ENCODE measurements around the gene PLXNA1. TPM values are rescaled to one million over a fixed set of nuclear protein-coding genes. Genes with fewer than 3 reads are reported as not detected.

The PLXNA1 gene
- total RNA-seq, 1 donor from 2014 or later = 55.2 TPM

GRCh38 chr3:126983276-126983652 lies 349 bp downstream of the PLXNA1 start:
- POLR2A ChIA-PET = no interaction called here
- intact Hi-C loops (cut with micrococcal nuclease) = loop anchor here (2.0 to 5.0 kb wide), 7 partner anchors 130 to 1094 kb away; partner anchors contain the start of genes KLF15 and TPRA1
- Mint-ChIP-seq H3K36me3 (ENCODE audit: low read depth) (peaks cover 1% of the 10 kb centered on the region), H3K9me3 (no peaks in the 10 kb centered on the region), H3K27ac (no peak overlapping the region), H3K27me3 (peaks cover 4% of the 10 kb centered on the region), H3K4me1 (peaks cover 29% of the 10 kb centered on the region), H3K4me3 (no peak overlapping the region)
- CTCF ChIA-PET = interaction anchor here (1.7 to 3.5 kb wide), 2 partner anchors 231 to 234 kb away, joined by 5 to 28 read pairs; no protein-coding TSS in a partner anchor
- ATAC-seq (ENCODE audit: low read depth) = no peak
- no peak for TF ChIP-seq CTCF (IDR thresholded peaks at IDR 0.05)
- DNase-seq = no peak

DNA sequence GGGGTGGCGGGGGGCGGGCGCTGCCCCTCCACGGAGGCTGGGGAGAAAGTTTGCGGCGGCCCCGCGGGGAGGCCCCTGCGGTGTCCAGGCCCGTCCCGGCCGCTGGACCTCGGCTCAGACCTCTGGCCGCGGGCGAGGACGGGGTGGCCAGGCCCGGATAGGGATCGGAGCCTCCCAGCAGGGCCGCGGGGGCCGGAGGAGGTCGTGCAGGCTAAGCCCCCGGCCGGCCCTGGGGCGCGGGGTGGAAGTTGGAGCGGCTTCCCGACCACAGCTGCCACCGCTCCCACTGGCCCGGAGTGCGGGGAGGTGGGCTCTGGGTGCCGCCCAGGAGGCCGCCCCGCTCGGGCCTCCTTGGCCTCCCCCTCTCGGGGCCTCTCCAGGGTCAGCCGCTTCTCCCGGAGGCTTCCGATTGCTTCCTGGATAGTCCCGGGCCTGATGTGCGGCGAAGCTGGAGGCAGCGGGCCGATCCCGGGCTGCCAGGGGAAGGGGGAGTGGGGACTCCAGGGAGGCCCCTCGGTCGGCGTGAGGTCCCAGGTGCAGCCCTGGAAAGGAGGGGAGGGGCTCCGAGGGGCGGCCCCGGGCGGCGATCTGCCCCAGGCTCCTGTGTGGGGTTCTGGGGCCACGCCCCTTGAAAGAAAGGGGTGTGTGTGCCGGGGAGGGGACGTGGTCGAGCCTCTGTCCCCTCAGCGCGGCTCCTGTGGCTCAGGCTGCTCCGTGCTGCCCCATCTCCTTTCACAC lies 907 bp downstream of the PLXNA1 start:
- peaks cover 29% of the 10 kb centered on the region for H3K4me1 Mint-ChIP-seq
- H3K27me3 Mint-ChIP-seq = peaks cover 4% of the 10 kb centered on the region
- CTCF ChIA-PET = interaction anchor here (1.7 to 3.5 kb wide), 2 partner anchors 231 to 235 kb away, joined by 5 to 28 read pairs; no protein-coding TSS in a partner anchor
- peaks cover 2% of the 10 kb centered on the region for H3K36me3 Mint-ChIP-seq (ENCODE audit: low read depth)
- no peak overlapping the region for H3K27ac Mint-ChIP-seq
- intact Hi-C loops (cut with micrococcal nuclease) = loop anchor here (2.0 to 5.0 kb wide), 7 partner anchors 131 to 1093 kb away; partner anchors contain the start of genes KLF15 and TPRA1
- peak overlapping the region; percentile 68 for H3K4me3 Mint-ChIP-seq
- POLR2A ChIA-PET = interaction anchor here (1.2 kb wide), 1 partner anchor 11 kb away, joined by 3 read pairs; no protein-coding TSS in a partner anchor
- no peak for ATAC-seq (ENCODE audit: low read depth)
- no peaks in the 10 kb centered on the region for H3K9me3 Mint-ChIP-seq
- DNase-seq = no peak
- TF ChIP-seq CTCF (IDR thresholded peaks at IDR 0.05) = no peak

DNA sequence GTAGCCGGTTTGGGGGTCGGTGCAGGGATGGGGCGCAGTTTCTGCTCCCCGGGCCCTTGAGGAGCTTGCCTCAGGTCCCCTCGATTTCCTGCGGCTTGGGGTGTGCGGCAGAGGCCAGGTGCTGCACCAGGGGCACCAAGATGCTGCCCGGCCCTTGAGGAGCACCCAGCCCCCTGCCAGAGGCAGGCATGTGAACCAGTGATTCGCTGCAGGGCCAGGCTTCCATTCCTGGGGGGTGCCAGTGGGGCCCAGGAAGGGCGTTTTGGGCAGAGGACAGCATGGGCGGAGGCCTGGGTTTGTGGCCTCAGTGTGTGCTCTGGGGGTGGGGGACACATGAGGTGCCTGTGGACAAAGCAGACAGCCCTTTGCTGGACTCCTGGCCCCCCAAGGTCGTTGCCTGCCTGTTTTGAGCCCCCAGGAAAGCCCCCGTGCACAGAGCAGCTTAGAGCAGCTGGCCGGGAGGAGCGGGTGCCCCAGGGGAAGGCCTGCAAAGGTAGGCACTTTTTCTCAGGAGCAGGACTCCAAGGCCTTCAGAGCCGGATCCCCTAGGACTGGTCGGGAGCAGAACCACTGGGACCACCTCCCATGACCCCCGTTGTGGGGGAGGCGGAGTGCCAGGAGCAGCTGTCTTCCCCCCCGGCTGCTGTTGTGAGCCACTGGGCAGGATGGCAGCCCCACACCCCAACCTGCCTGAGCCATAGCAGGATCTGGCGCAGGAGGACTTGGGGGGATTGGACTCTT lies 1.6 kb downstream of the PLXNA1 start:
- Mint-ChIP-seq H3K36me3 (ENCODE audit: low read depth) (peaks cover 9% of the 10 kb centered on the region), H3K4me3 (peak overlapping the region; percentile 68), H3K4me1 (peaks cover 26% of the 10 kb centered on the region), H3K27me3 (peaks cover 4% of the 10 kb centered on the region), H3K27ac (no peak overlapping the region), H3K9me3 (no peaks in the 10 kb centered on the region)
- no peak for ATAC-seq (ENCODE audit: low read depth)
- ChIA-PET POLR2A (interaction anchor here (0.6 to 1.2 kb wide), 2 partner anchors 11 to 193 kb away, joined by 3 to 6 read pairs; no protein-coding TSS in a partner anchor), CTCF (interaction anchor here (3.5 kb wide), 1 partner anchor 232 kb away, joined by 28 read pairs; no protein-coding TSS in a partner anchor)
- TF ChIP-seq CTCF (IDR thresholded peaks at IDR 0.05) = no peak
- intact Hi-C loops (cut with micrococcal nuclease) = loop anchor here (5.0 kb wide), 3 partner anchors 627 to 1093 kb away; partner anchors contain the start of gene KLF15
- no peak for DNase-seq

- H3K27me3 Mint-ChIP-seq = no peaks in the 10 kb centered on the region
- peaks cover 19% of the 10 kb centered on the region for H3K4me1 Mint-ChIP-seq
- intact Hi-C loops (cut with micrococcal nuclease) = no loop called here
- POLR2A ChIA-PET = interaction anchor here (0.6 kb wide), 1 partner anchor 192 kb away, joined by 6 read pairs; no protein-coding TSS in a partner anchor
- peak overlapping the region; percentile 24 for H3K4me3 Mint-ChIP-seq
- H3K9me3 Mint-ChIP-seq = no peaks in the 10 kb centered on the region
- no peak for DNase-seq
- no peak for TF ChIP-seq CTCF (IDR thresholded peaks at IDR 0.05)
- CTCF ChIA-PET = interaction anchor here (3.5 kb wide), 1 partner anchor 233 kb away, joined by 28 read pairs; no protein-coding TSS in a partner anchor
- H3K36me3 Mint-ChIP-seq (ENCODE audit: low read depth) = peaks cover 9% of the 10 kb centered on the region
- H3K27ac Mint-ChIP-seq = no peak overlapping the region
- no peak for ATAC-seq (ENCODE audit: low read depth)
Measured at GRCh38 chr3:126985132-126985985, 2.4 kb downstream of the PLXNA1 start.
